ENCODE measurements around the gene SLCO2B1. TPM values are rescaled to one million over a fixed set of nuclear protein-coding genes. Genes with fewer than 3 reads are reported as not detected.

SLCO2B1 gene
- total RNA-seq, 2 donors from 2014 or later, result 1.1 to 1.9 TPM

DNA sequence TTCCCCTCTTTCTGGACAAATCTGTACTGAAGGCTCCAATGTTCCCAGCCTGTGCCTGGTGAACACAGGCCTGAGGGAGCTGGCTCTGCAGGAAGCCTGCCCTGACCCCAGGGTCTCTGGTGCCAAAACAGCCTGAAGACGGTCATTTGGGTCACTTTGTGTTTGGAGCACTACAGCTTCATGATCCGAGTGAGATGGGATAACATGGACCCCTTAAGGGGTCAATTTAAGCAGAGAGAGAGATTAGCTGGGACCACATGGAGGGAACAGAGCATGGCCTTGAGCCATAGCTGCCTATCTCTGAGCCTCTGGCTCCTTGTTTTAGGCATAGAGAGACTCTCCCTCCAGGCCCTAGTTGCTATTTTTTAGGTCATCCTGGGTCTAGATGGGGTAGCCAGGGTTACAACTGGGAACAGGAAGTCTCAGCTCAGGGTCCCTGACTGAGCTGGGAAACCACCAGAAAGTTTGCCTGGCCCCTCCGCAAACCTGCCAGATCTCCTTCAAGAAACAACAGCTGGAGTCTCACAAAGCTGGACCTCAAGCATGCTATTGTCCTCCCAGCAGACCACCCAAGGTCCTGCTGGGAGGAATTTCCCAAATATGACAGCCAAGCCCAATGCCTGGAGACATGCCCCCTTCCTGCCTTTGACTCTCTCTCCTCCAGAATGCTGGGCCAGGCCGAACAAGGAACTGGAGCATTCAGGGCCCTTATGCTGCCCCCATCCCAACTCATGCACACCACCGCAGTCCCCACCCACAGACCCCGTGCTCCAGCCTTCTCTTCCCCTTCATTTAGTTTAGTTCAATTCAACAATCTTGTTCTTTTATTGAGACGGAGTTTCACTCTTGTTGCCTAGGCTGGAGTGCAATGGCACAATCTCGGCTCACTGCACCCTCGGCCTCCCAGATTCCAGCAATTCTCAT, 4.0 kb downstream of the SLCO2B1 start:
- no peaks in the 10 kb centered on the region for H3K9me3 ChIP-seq (ENCODE audit: control insufficient read depth, low read length)
- Mint-ChIP-seq H3K9me3 (no peaks in the 10 kb centered on the region), H3K27me3 (ENCODE audit: insufficient read depth) (peaks cover 4% of the 10 kb centered on the region), H3K4me1 (peaks cover 12% of the 10 kb centered on the region), H3K27ac (no peak overlapping the region), H3K4me3 (no peak overlapping the region), H3K36me3 (ENCODE audit: low read depth) (no peaks in the 10 kb centered on the region)
- no peak overlapping the region for H3K27ac ChIP-seq (ENCODE audit: low read depth, low read length)
- no peak for DNase-seq
- TF ChIP-seq, protein P1, sequence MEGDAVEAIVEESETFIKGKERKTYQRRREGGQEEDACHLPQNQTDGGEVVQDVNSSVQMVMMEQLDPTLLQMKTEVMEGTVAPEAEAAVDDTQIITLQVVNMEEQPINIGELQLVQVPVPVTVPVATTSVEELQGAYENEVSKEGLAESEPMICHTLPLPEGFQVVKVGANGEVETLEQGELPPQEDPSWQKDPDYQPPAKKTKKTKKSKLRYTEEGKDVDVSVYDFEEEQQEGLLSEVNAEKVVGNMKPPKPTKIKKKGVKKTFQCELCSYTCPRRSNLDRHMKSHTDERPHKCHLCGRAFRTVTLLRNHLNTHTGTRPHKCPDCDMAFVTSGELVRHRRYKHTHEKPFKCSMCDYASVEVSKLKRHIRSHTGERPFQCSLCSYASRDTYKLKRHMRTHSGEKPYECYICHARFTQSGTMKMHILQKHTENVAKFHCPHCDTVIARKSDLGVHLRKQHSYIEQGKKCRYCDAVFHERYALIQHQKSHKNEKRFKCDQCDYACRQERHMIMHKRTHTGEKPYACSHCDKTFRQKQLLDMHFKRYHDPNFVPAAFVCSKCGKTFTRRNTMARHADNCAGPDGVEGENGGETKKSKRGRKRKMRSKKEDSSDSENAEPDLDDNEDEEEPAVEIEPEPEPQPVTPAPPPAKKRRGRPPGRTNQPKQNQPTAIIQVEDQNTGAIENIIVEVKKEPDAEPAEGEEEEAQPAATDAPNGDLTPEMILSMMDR (conservative IDR thresholded peaks at IDR 0.05), result no peak
- peaks cover 11% of the 10 kb centered on the region for H3K4me1 ChIP-seq (ENCODE audit: control insufficient read depth, insufficient read depth, low read length)
- H3K9ac ChIP-seq (ENCODE audit: extremely low read depth, low read length, poor library complexity, severe bottlenecking), result no peak overlapping the region
- H3K36me3 ChIP-seq (ENCODE audit: control insufficient read depth, insufficient read depth, low read length), result no peaks in the 10 kb centered on the region
- 78 to 88% methylated on average over 6 to 9 of the region's 9 CpGs for WGBS, 2 experiments (ENCODE audit: insufficient coverage in 1 of 2, insufficient read length in 1 of 2)
- H3K27me3 ChIP-seq (ENCODE audit: control insufficient read depth, insufficient read depth, low read length, poor library complexity, severe bottlenecking), result no peaks in the 10 kb centered on the region
- no peak overlapping the region for H3K4me3 ChIP-seq (ENCODE audit: low read length)

DNA sequence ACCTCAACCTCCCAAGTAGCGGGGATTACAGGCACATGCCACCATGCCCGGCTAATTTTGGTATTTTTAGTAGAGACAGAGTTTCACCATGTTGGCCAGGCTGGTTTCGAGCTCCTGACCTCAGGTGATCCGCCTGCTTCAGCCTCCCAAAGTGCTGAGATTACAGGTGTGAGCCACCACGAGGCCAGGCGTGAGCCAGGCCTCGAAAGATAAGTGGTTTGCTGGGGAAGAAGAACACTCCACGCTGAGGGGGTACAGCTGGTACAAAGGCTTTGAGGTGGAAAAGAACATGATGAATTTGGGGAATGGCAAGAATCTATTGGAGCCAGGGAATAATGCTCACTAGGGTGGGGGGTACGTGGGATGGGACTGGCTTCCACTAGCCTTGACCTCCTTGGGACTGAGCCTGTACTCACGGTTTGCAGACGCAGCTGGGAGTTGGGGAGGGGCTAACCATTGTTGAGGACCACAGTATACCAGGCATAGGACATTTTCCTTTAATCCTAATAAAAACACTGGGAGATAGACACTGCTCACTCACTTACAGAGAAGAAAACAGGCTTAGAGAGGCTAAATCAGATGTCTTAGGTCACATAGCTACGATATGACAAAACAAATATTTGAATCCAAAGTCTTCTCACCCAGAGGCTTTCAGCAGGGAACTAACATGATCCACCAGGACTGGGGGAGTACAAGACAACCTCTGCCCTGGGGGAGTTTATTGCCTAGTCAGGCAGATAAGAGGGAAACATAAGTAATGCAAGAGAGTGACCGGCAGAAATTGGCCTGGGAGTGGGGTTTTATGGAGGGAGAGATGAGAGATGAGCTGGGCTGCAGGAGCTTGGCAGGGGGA, 4.9 kb downstream of the SLCO2B1 start:
- H3K9me3 Mint-ChIP-seq, result no peaks in the 10 kb centered on the region
- no peaks in the 10 kb centered on the region for H3K36me3 Mint-ChIP-seq (ENCODE audit: low read depth)
- WGBS, 2 experiments (ENCODE audit: insufficient coverage in 1 of 2, insufficient read length in 1 of 2), result 89 to 91% methylated on average over 13 of the region's 13 CpGs
- H3K27me3 Mint-ChIP-seq (ENCODE audit: insufficient read depth), result peaks cover 2% of the 10 kb centered on the region
- H3K27ac Mint-ChIP-seq, result no peak overlapping the region
- H3K4me1 Mint-ChIP-seq, result peaks cover 18% of the 10 kb centered on the region
- Histone ChIP-seq H3K36me3 (ENCODE audit: control insufficient read depth, insufficient read depth, low read length) (no peaks in the 10 kb centered on the region), H3K27me3 (ENCODE audit: control insufficient read depth, insufficient read depth, low read length, poor library complexity, severe bottlenecking) (no peaks in the 10 kb centered on the region), H3K4me1 (ENCODE audit: control insufficient read depth, insufficient read depth, low read length) (peaks cover 15% of the 10 kb centered on the region), H3K9me3 (ENCODE audit: control insufficient read depth, low read length) (peaks cover 3% of the 10 kb centered on the region), H3K4me3 (ENCODE audit: low read length) (no peak overlapping the region), H3K9ac (ENCODE audit: extremely low read depth, low read length, poor library complexity, severe bottlenecking) (no peak overlapping the region), H3K27ac (ENCODE audit: low read depth, low read length) (no peak overlapping the region)
- TF ChIP-seq, protein P1 (conservative IDR thresholded peaks at IDR 0.05), result no peak
- no peak for DNase-seq
- H3K4me3 Mint-ChIP-seq, result no peak overlapping the region

DNA sequence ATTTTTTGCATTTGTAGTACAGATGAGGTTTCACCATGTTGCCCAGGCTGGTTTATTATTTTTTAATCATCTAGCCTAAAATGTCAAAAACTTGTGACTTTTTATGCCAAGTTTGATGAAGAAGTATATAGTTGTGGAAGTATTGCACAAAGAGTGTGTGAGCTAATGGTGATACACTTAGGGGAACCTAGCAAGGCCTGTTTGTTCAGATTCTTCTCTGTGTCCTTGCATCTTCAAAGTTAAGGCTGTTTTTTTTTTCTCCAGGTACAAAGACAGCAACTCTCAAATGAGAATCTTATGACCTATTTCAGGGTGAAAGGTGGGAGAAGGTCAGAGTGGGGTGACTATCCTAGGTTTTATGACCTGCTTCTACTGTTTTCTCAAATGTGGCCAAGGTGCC, 7.3 kb downstream of the SLCO2B1 start:
- Histone ChIP-seq H3K27me3 (ENCODE audit: control insufficient read depth, insufficient read depth, low read length, poor library complexity, severe bottlenecking) (no peaks in the 10 kb centered on the region), H3K9me3 (ENCODE audit: control insufficient read depth, low read length) (peaks cover 8% of the 10 kb centered on the region), H3K9ac (ENCODE audit: extremely low read depth, low read length, poor library complexity, severe bottlenecking) (no peak overlapping the region), H3K4me3 (ENCODE audit: low read length) (no peak overlapping the region), H3K36me3 (ENCODE audit: control insufficient read depth, insufficient read depth, low read length) (no peaks in the 10 kb centered on the region), H3K27ac (ENCODE audit: low read depth, low read length) (no peak overlapping the region), H3K4me1 (ENCODE audit: control insufficient read depth, insufficient read depth, low read length) (peaks cover 15% of the 10 kb centered on the region)
- Mint-ChIP-seq H3K4me3 (no peak overlapping the region), H3K36me3 (ENCODE audit: low read depth) (no peaks in the 10 kb centered on the region), H3K27ac (no peak overlapping the region), H3K9me3 (peaks cover 3% of the 10 kb centered on the region), H3K27me3 (ENCODE audit: insufficient read depth) (no peaks in the 10 kb centered on the region), H3K4me1 (peaks cover 24% of the 10 kb centered on the region)
- no peak for DNase-seq
- TF ChIP-seq, protein P1 (conservative IDR thresholded peaks at IDR 0.05), result no peak
